ENCODE data around the gene FBXO42.

- TF ChIP-seq, protein P1, sequence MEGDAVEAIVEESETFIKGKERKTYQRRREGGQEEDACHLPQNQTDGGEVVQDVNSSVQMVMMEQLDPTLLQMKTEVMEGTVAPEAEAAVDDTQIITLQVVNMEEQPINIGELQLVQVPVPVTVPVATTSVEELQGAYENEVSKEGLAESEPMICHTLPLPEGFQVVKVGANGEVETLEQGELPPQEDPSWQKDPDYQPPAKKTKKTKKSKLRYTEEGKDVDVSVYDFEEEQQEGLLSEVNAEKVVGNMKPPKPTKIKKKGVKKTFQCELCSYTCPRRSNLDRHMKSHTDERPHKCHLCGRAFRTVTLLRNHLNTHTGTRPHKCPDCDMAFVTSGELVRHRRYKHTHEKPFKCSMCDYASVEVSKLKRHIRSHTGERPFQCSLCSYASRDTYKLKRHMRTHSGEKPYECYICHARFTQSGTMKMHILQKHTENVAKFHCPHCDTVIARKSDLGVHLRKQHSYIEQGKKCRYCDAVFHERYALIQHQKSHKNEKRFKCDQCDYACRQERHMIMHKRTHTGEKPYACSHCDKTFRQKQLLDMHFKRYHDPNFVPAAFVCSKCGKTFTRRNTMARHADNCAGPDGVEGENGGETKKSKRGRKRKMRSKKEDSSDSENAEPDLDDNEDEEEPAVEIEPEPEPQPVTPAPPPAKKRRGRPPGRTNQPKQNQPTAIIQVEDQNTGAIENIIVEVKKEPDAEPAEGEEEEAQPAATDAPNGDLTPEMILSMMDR (conservative IDR thresholded peaks at IDR 0.05 in 1 of 2, IDR thresholded peaks at IDR 0.05 in 1 of 2; ENCODE audit: low read depth in 1 of 2, low read length in 2 of 2), result no peak
- TF ChIP-seq EZH2 (IDR thresholded peaks at IDR 0.05; ENCODE audit: low read length, missing control alignments), result no peak
These were observed 149.7 kb downstream of the FBXO42 start for GRCh38 chr1:16202281-16203210.
